ENCODE results near the gene INPPL1.
"Not testable (repeated sequence)": the region's sequence is repeated elsewhere in the genome, so short reads cannot be mapped to it uniquely, and the experiment has no call there.

Gene INPPL1

GRCh38 chr11:72224564-72225410 is at the start of gene INPPL1:
Gene INPPL1 (plus strand): TSS chr11:72224767. CDS start chr11:72224985, 218 bp downstream.
- intact Hi-C loops (cut with micrococcal nuclease) = loop anchor here (5.0 kb wide), 1 partner anchor 122 kb away; the partner anchor contains the start of gene LAMTOR1
- Mint-ChIP-seq H3K9me3 (no peaks in the 10 kb centered on the region), H3K27ac (peak within 1 kb of the TSS; percentile 99), H3K4me3 (peak within 1 kb of the TSS; percentile 99), H3K36me3 (ENCODE audit: low read depth) (peaks cover 89% of the 10 kb centered on the region), H3K4me1 (ENCODE audit: low read depth) (peaks cover 78% of the 10 kb centered on the region), H3K27me3 (no peaks in the 10 kb centered on the region)

- Mint-ChIP-seq H3K27me3 (peaks cover 11% of the 10 kb centered on the region), H3K4me1 (ENCODE audit: low read depth) (peaks cover 10% of the 10 kb centered on the region), H3K36me3 (ENCODE audit: low read depth) (no peaks in the 10 kb centered on the region), H3K27ac (no peak overlapping the region), H3K4me3 (no peak overlapping the region), H3K9me3 (no peaks in the 10 kb centered on the region)
- intact Hi-C loops (cut with micrococcal nuclease) = no loop called here
Observed at GRCh38 chr11:72177656-72178055, 46.9 kb upstream of the INPPL1 start.

- intact Hi-C loops (cut with micrococcal nuclease) = no loop called here
- Mint-ChIP-seq H3K9me3 (no peaks in the 10 kb centered on the region), H3K4me1 (ENCODE audit: low read depth) (peaks cover 12% of the 10 kb centered on the region), H3K27ac (no peak overlapping the region), H3K27me3 (peaks cover 11% of the 10 kb centered on the region), H3K36me3 (ENCODE audit: low read depth) (no peaks in the 10 kb centered on the region), H3K4me3 (no peak overlapping the region)
Observed at GRCh38 chr11:72179049-72179803, 45.3 kb upstream of the INPPL1 start.

- Mint-ChIP-seq H3K4me3 (no peak overlapping the region), H3K4me1 (ENCODE audit: low read depth) (peaks cover 12% of the 10 kb centered on the region), H3K9me3 (no peaks in the 10 kb centered on the region), H3K27me3 (peaks cover 11% of the 10 kb centered on the region), H3K27ac (no peak overlapping the region), H3K36me3 (ENCODE audit: low read depth) (no peaks in the 10 kb centered on the region)
- intact Hi-C loops (cut with micrococcal nuclease) = loop anchor here (5.0 kb wide), 1 partner anchor 57 kb away; no protein-coding TSS in a partner anchor
Observed at GRCh38 chr11:72179804-72180396, 44.7 kb upstream of the INPPL1 start.

- not testable (repeated sequence) for H3K36me3 Mint-ChIP-seq (ENCODE audit: low read depth); H3K27ac Mint-ChIP-seq; H3K9me3 Mint-ChIP-seq; H3K4me3 Mint-ChIP-seq
- Mint-ChIP-seq H3K27me3 (peaks cover 11% of the 10 kb centered on the region), H3K4me1 (ENCODE audit: low read depth) (peaks cover 12% of the 10 kb centered on the region)
- intact Hi-C loops (cut with micrococcal nuclease) = loop anchor here (5.0 kb wide), 1 partner anchor 56 kb away; no protein-coding TSS in a partner anchor
Observed at GRCh38 chr11:72180892-72181552, 43.5 kb upstream of the INPPL1 start.

- not testable (repeated sequence) for H3K4me3 Mint-ChIP-seq; H3K36me3 Mint-ChIP-seq (ENCODE audit: low read depth); H3K27ac Mint-ChIP-seq; H3K9me3 Mint-ChIP-seq
- Mint-ChIP-seq H3K4me1 (ENCODE audit: low read depth) (peaks cover 12% of the 10 kb centered on the region), H3K27me3 (peaks cover 11% of the 10 kb centered on the region)
- intact Hi-C loops (cut with micrococcal nuclease) = loop anchor here (5.0 kb wide), 1 partner anchor 56 kb away; no protein-coding TSS in a partner anchor
Observed at GRCh38 chr11:72181553-72181958, 43.0 kb upstream of the INPPL1 start.

- Mint-ChIP-seq H3K4me3 (no peak overlapping the region), H3K36me3 (ENCODE audit: low read depth) (no peaks in the 10 kb centered on the region), H3K27ac (no peak overlapping the region), H3K27me3 (no peaks in the 10 kb centered on the region), H3K4me1 (ENCODE audit: low read depth) (peaks cover 5% of the 10 kb centered on the region), H3K9me3 (no peaks in the 10 kb centered on the region)
- intact Hi-C loops (cut with micrococcal nuclease) = no loop called here
Observed at GRCh38 chr11:72188267-72188666, 36.3 kb upstream of the INPPL1 start.

- no peaks in the 10 kb centered on the region for H3K9me3 Mint-ChIP-seq
- peak overlapping the region; percentile 16 for H3K27ac Mint-ChIP-seq
- no peaks in the 10 kb centered on the region for H3K4me1 Mint-ChIP-seq (ENCODE audit: low read depth)
- intact Hi-C loops (cut with micrococcal nuclease) = no loop called here
- H3K4me3 Mint-ChIP-seq = no peak overlapping the region
- H3K27me3 Mint-ChIP-seq = no peaks in the 10 kb centered on the region
- no peaks in the 10 kb centered on the region for H3K36me3 Mint-ChIP-seq (ENCODE audit: low read depth)
Observed at GRCh38 chr11:72189455-72190250, 34.9 kb upstream of the INPPL1 start.

- Mint-ChIP-seq H3K27me3 (peaks cover 1% of the 10 kb centered on the region), H3K4me1 (ENCODE audit: low read depth) (peaks cover 2% of the 10 kb centered on the region), H3K4me3 (no peak overlapping the region), H3K9me3 (no peaks in the 10 kb centered on the region), H3K36me3 (ENCODE audit: low read depth) (no peaks in the 10 kb centered on the region), H3K27ac (peak overlapping the region; percentile 5)
- intact Hi-C loops (cut with micrococcal nuclease) = no loop called here
Observed at GRCh38 chr11:72190631-72191071, 33.9 kb upstream of the INPPL1 start.

GRCh38 chr11:72191961-72192381 is 32.6 kb upstream of the INPPL1 start, which contains the start of gene FOLR1:
Gene FOLR1 (plus strand): TSS chr11:72192140. CDS start chr11:72192174, 34 bp downstream.
- Mint-ChIP-seq H3K9me3 (no peaks in the 10 kb centered on the region), H3K36me3 (ENCODE audit: low read depth) (no peaks in the 10 kb centered on the region), H3K4me3 (no peak within 1 kb of the TSS), H3K27ac (peak within 1 kb of the TSS; percentile 5), H3K4me1 (ENCODE audit: low read depth) (peaks cover 7% of the 10 kb centered on the region), H3K27me3 (peaks cover 1% of the 10 kb centered on the region)
- intact Hi-C loops (cut with micrococcal nuclease) = no loop called here

GRCh38 chr11:72195518-72196270 is 28.9 kb upstream of the INPPL1 start:
- Mint-ChIP-seq H3K27ac (no peak overlapping the region), H3K27me3 (peaks cover 1% of the 10 kb centered on the region), H3K36me3 (ENCODE audit: low read depth) (no peaks in the 10 kb centered on the region), H3K4me1 (ENCODE audit: low read depth) (peaks cover 7% of the 10 kb centered on the region), H3K4me3 (no peak overlapping the region), H3K9me3 (no peaks in the 10 kb centered on the region)
- intact Hi-C loops (cut with micrococcal nuclease) = no loop called here

GRCh38 chr11:72201445-72201844 is 23.1 kb upstream of the INPPL1 start:
- peaks cover 29% of the 10 kb centered on the region for H3K4me1 Mint-ChIP-seq (ENCODE audit: low read depth)
- H3K27me3 Mint-ChIP-seq; H3K36me3 Mint-ChIP-seq (ENCODE audit: low read depth); H3K27ac Mint-ChIP-seq; H3K4me3 Mint-ChIP-seq; intact Hi-C loops (cut with micrococcal nuclease); H3K9me3 Mint-ChIP-seq: not testable (repeated sequence)
